GM10248 (cell line): ENCODE results near the gene OSBPL10.

Experiments used
- CTCF ChIA-PET: fragments of 300-600 bp; sonication (Branson Sonifier 250); formaldehyde crosslinking; extraction: SDS; loops from one replicate; lab custom pipeline; 2021; ENCODE audit warnings: antibody characterized with exemption; lab: Yijun Ruan, JAX
- POLR2A ChIA-PET: fragments of 350-650 bp; sonication (Branson Sonifier 250); formaldehyde crosslinking; extraction: SDS; loops from one replicate; lab custom pipeline; 2020; ENCODE audit warnings: antibody characterized with exemption; lab: Yijun Ruan, JAX
- DNase-seq: peaks from one replicate; pipeline ENCODE4 v3.0.0; 2012; ENCODE audit errors: extremely low spot score
- TF ChIP-seq, protein P1 (sequence below): IDR thresholded peaks from 2 replicates; pipeline ENCODE4 v1.5.1; 2012; ENCODE audit warnings: mild to moderate bottlenecking, low read depth; ENCODE audit errors: extremely low read depth, missing control alignments, control extremely low read depth

The OSBPL10 gene

DNA sequence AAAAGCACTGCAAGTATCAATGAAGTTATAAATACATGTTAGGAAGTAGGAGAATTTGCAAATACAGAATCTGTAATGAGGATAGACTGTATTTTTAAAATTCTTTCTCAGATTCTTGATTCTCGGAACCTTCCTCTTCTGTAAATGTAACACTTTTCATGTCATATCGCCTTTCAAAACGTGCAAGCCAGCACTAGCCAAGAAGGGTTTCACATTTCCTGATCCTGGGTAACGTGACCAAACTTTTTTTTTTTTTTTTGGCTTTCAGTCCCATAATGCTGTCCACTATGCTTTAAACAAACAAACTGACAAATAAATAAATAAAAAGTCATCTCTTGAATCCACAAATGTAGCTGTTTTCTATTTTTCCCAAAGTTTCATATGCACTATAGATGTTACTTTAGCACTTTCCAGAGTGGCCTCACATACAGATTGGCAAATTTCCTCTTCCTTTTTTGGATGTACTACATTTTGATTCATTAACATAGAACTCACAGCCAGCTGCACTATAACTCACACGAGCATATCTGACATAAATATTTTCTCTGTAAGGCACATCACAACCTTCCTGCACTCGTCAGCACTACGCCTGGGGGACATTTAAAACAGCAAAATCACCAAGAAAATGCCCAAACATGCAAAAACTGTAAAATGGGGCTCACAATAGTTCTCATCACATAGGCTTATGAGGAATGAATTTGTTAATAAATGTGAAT lies 208.1 kb downstream of the OSBPL10 start:
- POLR2A ChIA-PET = no interaction called here
- CTCF ChIA-PET = no interaction called here
- no peak for DNase-seq
- TF ChIP-seq, protein P1, sequence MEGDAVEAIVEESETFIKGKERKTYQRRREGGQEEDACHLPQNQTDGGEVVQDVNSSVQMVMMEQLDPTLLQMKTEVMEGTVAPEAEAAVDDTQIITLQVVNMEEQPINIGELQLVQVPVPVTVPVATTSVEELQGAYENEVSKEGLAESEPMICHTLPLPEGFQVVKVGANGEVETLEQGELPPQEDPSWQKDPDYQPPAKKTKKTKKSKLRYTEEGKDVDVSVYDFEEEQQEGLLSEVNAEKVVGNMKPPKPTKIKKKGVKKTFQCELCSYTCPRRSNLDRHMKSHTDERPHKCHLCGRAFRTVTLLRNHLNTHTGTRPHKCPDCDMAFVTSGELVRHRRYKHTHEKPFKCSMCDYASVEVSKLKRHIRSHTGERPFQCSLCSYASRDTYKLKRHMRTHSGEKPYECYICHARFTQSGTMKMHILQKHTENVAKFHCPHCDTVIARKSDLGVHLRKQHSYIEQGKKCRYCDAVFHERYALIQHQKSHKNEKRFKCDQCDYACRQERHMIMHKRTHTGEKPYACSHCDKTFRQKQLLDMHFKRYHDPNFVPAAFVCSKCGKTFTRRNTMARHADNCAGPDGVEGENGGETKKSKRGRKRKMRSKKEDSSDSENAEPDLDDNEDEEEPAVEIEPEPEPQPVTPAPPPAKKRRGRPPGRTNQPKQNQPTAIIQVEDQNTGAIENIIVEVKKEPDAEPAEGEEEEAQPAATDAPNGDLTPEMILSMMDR = no peak

DNA sequence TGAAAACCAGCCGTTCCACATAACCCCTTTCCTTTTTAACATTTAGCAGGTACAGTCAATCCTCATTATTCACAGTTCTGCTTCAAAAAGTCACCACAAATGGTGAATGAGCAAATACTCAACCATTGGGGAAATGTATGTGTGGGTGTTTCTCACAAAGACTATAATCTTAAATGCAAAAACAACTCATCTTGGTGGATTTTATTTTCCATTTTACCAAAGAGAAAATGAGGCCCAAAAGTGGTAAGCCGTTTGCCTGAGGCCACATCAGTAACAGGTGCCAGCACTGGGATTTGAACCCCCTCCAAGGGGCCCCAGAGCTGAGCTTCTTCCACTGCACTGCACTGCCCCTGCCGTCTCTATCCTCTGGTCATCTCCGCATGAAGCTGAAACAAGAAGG lies 208.8 kb downstream of the OSBPL10 start:
- ChIA-PET POLR2A (no interaction called here), CTCF (no interaction called here)
- TF ChIP-seq, protein P1 = no peak
- DNase-seq = no peak

DNA sequence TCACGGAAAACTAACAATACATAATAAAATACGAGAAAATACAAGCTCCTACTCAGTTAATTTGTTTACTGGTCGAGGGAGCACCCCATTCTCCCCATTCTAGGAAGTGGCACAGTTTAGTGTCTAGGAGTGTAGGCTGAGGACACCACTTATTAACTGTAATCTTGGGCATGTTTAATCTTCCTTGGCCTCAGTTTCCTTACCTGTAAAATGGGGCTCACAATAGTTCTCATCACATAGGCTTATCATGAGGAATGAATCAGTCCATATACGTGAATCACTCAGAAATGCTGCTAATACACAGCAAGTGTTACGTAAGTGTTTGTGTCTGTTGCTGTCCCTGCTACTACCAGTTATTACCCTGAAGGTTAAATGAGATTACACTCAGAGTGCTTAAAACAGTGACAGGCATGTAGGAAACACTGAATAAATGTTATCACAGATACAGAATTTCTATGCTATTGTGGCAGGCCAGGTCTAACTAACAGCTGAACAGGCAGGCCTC lies 210.2 kb downstream of the OSBPL10 start:
- CTCF ChIA-PET = interaction anchor here (1.3 kb wide), 1 partner anchor 8 kb away, joined by 3 read pairs; no protein-coding TSS in a partner anchor

DNA sequence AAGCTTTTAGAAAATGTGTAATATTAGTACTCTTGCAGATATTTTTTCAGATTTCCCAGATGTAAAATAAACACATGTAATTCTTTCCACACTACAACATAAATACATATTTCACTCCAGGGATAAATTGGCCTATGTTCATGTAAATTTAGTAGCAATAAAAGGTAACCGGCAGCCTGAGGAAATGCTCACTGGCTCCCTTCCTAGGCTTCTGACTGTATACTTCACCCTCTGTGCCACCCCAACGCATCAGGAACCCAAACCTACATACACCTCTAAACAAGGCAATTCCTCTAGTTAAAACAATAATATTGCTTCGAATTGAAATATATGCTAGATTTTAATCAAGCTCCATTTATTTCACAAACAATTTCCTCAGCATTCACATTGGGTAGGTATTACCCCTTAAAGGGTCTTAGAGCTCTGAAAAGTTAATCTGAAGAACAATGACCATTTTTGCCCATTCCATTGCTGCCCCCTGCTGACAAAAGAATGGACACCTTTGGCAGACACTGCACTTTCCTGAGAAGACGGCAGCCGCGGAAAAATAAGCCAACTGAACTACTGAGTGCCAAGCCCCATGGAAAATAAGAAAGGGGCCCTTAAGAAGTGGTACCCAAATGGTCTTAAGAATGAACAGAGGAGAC lies 212.5 kb downstream of the OSBPL10 start:
- TF ChIP-seq, protein P1 = peak; percentile 49
- no peak for DNase-seq
- POLR2A ChIA-PET = no interaction called here
- CTCF ChIA-PET = interaction anchor here (0.7 to 2.4 kb wide), 19 partner anchors 9 to 1756 kb away, joined by 3 to 20 read pairs (median 3); no protein-coding TSS in a partner anchor

More for the DNA sequence above, 210.2 kb downstream of the OSBPL10 start:
- DNase-seq = no peak
- POLR2A ChIA-PET = no interaction called here
- TF ChIP-seq, protein P1 = no peak

DNA sequence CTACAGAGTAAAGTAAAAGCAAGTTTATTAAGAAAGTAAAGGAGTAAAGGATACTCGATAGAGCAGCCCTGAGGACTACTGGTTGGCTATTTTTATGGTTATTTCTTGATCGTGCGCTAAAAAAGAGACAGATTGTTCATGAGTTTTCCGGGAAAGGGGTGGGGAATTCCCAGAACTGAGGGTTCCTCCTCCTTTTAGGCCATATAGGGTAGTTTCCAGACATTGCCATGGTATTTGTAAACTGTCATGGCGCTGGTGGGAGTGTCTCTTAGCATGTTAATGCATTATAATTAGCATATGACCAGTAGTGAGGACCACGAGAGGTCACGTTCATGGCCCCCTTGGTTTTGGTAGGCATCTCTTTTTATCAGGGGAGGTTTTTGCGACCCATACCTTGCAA lies 213.1 kb downstream of the OSBPL10 start:
- POLR2A ChIA-PET = no interaction called here
- no peak for DNase-seq
- CTCF ChIA-PET = interaction anchor here (0.9 to 2.4 kb wide), 9 partner anchors 10 to 1003 kb away, joined by 3 to 20 read pairs (median 4); no protein-coding TSS in a partner anchor
- TF ChIP-seq, protein P1 = no peak

DNA sequence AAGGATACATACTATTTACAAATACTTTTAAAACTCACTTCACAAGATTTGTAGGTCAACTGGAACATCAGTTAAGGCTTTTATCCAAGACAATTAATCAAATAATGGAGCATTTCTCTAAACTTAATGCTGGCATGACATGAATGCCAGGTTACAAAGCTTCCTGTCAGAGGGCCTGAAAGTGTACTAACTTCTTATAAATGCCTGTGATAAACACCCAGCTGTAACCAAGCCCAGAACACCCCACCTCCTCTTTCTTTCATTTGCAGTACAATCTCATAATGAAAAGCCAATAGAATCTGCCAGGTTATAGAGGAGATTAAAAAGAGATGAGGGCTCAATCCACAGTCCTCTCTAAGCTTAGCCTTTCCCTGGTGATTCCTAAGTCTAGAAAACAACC lies 214.4 kb downstream of the OSBPL10 start:
- TF ChIP-seq, protein P1 = no peak
- ChIA-PET CTCF (interaction anchor here (1.0 to 2.4 kb wide), 5 partner anchors 11 to 998 kb away, joined by 3 to 7 read pairs (median 3); no protein-coding TSS in a partner anchor), POLR2A (no interaction called here)
- no peak for DNase-seq
